ENCODE measurements around the gene LAMTOR4.

- TF ChIP-seq POLR2AphosphoS5 (IDR thresholded peaks at IDR 0.05; ENCODE audit: low read depth, low read length), result peak; percentile 45; the same call in 1 of the 2 replicates
- no peak for TF ChIP-seq CTCF (IDR thresholded peaks at IDR 0.05)
- no peak for TF ChIP-seq TCF7L2 (IDR thresholded peaks at IDR 0.05; ENCODE audit: low read depth, low read length)
These were observed 6.2 kb downstream of the LAMTOR4 start for GRCh38 chr7:100154651-100155491.
